ENCODE results near the gene ARHGEF1.
A peak's percentile ranks its signal among the peaks of the same experiment; 100 is the strongest.

The ARHGEF1 gene

DNA sequence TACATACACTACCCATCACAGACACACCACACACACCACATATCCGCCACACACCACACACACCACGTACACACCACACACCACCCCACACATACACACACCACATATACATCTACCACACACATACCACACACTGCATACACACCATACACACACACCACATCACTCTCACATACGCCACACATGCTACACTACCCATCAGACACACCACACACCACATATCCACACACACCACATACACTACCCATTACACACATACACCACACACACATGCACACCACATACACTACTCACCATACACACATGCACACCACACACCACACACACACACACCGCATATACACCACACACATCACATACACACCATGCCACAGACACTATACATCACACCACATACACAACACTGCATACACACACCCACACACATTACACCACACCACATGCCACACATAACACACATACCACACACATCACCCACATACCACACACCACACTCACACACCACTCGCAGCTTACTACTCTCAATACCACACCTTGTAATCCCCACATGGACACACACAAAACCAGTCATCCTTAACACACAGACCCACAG is 35.8 kb downstream of the ARHGEF1 start:
- DNase-seq (ENCODE audit: low spot score) = no peak

DNA sequence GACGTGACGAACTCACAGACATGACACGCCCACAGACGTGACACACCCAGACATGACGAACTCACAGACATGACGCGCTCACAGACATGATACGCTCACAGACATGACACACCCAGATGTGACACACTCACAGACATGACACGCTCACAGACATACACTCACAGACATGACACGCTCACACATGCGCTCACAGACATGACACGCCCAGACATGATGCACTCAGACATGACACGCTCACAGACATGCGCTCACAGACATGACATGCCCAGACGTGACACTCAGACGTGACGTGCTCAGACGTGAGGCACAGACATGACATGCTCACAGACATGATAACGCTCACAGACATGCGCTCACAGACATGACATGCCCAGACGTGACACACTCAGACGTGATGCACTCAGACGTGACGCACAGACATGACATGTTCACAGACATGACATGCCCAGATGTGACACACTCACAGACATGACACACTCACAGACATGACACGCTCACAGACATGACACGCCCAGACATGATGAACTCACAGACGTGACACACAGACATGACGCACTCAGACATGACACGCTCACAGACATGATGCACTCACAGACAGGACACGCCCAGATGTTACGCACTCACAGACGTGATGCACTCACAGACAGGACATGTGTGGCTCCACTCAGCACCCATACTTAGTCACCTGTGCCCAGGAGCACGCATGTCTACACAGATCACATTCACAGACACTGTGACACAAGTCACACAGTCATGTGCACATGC is 37.1 kb downstream of the ARHGEF1 start:
- DNase-seq (ENCODE audit: low spot score) = no peak

DNA sequence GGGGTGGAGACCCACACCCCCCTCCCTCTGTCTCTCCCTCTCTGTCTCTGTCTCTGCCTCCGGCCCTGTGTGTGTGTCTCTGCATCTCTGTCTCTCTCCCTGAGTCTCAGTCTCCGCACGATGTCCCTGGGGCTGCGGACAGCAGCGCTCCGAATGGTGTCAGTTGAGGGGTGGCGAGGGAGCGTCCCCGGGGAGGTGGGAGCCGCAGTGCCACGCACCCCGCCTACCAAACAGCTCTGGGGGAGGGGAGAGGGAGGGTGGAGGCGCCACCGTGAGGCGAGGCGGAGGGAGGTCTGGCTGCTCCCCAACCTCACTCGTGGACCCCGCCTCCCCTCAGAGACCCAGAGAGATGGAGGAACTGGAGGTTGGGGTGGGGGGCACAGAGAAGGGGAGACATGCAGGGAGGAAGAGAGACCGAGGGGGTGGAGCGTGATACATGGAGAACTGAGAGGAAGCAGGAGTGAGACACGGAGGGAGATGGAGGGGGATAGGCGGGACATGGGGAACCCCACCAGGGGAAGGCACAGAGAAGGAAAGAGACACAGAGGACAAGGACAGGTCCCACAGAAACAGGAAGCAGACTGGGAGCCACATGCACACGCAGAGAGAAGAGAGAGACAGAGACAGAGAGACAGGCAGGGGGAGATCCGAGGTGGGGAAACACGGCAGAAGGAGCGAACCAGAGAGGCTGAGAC is 38.0 kb downstream of the ARHGEF1 start:
- no peak for DNase-seq (ENCODE audit: low spot score)

DNA sequence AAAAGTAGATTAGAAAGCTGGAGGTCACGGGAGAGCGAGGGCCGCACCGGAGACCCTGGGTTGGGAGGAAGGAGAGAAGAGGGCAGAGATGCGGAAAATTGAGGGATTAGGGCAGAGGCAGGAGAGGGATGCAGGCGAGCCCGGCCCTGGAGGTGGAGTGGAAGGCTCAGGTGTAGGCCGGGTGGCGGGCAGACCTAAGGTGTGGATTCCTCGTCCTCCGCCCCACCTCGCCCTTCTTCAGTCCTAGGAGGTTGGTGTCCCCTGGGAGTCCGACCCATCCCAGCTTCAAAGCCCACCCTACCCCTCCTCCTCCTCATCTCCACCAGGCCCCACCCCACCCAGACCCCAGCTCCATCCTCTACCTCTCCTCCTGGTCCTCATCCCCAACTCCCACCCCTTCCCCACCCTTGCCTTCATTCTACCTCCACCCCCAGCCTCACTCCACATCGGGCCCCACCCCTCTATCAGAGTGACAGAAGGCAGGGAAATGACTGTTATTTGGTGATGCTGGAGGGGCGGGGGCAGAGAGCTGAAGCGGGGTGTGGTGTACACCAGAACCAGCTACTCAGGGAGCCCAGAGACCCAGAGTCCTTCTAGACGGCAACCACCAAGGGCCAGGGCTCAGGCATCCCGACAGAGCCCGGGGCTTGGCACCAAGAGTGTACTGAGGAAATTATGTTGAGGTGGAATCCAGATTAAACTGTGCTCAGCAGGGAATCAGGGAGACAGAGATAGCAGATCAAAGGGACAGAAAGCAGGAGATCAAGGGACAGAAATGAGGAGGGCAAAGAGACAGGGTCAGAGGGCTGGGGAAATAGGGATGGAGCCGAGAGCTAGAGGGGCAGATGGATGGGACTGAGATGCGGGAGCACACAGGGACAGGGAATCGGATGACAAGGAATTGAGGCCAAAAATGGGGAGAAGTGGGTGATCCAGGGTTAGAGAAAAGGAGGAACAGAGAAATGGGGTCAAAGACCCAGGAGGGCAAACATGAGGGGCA is 38.9 kb downstream of the ARHGEF1 start:
- no peak for DNase-seq (ENCODE audit: low spot score)

DNA sequence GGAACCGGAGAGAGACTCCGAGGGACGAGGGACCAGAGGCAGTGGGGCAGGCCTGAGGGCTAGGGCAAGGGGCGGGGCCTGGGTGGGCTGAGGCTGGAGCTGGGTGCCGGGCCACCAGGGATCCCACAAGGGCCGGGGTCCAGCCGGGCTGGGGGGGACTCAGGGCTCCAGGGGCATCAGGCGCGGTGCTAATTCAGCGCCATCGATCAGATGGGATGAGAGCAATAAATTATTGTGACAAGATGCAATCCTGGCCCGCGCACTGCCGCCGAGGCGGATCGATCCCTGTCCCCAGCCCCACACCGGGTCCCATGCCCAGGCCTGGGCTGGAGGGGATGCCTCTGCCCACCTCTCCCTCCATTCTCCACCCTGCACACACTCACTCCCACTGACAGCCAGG is 39.6 kb downstream of the ARHGEF1 start:
- no peak for DNase-seq (ENCODE audit: low spot score)

DNA sequence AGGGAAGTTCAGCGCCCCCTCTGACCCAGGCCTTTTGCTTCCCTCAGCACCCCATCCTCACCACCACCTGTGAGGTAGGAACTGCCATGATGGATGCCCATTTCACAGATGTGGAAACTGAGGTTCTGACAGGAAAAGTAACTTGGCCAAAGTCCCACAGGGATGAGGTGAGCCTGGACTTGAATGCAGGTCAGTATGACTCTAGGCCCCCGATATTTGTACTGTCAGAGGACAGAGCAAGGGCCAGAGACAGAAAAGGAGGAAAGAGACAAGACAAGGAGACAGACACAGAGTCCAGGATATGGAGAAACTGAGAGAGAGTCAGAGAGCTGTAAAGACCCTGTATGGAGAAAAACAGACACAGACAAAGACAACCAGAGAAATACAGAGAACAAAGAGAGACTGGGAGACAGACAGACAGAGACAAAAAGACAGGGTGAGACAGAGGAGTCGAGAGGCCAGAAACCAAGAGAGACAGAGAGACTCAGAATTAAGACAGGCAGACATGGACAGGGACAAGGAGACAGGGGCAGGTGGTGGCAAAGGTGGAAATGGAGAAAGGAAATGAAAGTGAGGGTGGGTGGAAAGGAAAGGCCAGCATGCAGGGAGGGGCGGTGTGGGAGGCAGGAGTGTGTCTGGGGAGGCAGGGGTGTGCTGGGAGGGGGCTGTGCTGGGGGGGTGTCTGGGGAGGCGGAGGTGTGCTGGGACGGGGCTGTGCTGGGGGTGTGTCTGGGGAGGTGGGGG is 40.2 kb downstream of the ARHGEF1 start:
- DNase-seq (ENCODE audit: low spot score) = no peak

DNA sequence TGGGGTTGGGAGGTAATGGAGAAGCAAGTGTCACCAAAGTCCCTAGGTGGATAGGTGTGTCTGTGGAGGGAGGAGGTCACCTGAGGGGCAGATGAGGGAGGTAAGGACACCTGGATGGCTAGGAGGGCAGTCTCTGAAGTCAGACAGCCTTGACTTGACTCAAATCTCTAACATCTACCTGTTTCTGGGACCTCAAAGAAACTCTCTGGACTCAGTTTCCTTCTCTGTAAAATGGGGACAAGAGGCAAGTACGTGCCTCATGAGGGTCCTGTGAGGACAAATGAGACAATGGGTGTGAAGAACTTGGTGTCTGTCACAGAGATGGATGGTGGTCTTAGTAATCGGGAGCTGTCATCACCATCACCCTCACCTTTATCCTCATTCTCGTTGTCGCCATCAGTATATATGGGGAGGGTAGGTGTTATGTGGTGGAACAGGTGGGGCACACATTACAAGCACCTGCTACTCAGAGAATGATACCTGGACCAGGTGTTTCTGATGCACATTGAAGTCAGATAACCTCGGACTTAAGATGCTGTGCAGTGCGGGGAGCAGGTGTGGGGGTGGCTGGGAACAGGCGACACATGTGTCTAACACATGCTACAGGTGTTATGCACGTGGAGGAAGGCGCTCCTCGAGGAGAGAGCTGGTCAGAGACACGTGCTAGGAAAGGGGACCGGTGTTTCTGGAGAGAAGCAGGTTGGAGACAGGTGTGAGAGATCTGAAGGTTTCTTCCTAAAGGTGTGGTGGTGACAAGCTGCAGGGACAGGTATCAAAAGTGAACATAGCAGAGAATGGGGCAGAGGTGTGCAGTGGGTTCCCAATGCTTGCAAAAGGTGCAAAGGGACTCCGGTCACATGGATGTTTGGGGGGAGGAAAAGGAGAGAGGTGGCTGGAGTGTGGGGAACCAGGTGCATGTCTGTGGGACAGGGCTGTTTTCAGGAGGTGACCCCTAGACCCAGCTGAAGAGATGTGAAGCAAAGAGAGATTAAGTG is 41.5 kb downstream of the ARHGEF1 start:
- DNase-seq (ENCODE audit: low spot score) = no peak

DNA sequence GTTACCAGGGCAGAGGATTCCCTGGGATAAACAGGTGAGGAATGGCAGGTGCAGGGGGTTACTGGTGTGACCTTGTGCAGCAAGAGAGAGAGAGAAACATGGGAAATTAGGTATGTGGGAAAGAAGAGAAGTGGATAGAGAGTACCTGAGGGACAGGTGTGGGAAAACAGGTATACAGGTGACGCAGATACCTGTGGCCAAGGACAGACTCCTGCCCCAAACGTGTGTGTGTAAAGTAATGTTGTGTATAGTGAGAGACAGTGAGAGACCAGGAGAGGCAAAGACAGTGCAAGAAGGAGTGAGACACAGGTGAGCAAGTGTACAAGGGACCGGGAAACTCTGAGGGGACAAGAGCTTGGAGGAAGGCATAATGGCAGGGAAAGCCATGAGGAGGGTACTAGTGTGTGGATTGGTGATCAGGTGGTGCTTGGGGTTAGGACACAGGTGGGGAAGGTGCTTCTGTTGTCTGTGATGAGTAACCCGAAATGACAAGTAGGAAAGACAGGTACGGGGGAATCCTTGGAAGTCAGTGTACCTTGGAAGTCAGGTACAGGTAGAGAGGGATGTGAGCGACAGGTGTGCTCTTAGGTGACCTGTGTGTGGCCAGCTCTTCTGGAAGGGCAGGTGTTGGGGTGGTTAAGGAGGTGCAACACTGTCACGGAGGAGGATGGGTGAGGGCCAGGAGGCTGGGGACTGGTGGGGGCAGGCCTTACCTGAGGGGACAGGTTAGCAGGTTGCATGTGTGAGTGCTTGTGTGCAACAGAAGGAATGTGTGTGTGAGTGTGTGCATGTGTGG is 42.4 kb downstream of the ARHGEF1 start:
- no peak for DNase-seq (ENCODE audit: low spot score)

DNA sequence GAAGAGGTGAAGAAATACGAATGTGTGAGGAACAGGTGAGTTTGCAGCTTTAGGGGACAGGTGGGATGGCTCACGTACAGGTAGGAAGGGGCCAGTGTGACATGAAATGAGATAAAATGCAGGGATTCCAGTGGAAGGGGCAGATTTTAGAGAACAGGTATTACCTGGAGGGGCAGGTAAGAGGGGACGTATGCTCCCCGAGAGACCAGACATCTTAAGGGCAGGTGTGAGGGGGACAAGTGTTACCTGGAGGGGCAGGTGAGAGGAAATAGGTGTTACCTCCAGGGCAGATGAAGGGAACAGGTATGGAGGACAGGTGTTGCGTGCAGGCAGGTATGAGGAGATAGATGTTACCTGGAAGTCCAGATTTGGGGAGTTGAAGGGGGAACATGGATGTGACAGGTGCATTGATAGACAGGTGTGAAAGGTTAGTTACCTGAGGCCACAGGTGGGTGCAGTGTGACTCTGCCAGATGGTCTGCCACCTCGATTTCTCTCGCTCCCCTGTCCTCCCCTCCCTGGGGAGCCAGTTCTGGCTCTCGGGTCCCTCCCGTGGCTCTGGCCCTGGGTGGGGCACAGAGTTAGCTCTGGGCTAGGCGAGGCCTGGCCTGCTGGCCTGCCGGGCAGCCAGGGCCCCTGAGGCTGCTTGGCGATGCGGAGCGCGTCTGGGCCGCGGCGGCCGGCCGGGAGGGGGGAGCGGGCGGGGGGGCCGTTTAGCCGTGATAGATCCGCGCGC is 43.2 kb downstream of the ARHGEF1 start:
- DNase-seq (ENCODE audit: low spot score) = no peak

DNA sequence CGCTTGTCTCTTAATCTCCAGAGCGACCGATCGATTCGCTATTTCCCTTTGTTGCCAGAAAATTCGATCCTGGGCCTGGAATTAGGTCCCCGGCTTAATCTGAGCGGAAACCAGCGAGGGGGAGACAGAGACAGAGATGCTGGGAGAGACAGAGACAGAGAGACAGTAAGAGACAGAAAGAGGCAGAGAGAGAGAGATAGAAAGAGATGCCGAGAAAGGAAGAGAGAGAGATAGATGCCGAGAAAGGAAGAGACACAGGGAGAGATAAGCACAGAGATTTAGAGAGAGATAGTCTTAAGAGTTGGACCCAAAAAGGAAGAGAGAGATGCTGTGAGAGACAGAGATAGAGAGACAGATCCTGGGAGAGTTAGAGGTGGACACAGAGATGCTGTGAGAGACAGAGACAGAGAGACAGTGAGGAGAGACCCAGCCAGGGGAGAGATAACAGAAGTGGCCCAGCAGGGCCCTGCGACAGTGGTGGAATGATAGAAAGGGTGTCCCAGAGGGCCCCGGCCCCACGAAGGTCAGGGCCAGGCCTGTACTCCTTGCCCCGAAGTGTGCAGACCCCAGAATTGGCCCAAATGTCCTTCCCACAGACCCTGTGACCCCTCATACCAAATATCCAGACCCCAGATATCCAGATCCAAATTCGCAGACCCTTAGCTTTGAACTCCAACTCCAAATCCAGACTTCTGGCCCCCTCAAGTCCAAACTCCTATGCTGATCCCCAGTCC is 43.9 kb downstream of the ARHGEF1 start:
- no peak for DNase-seq (ENCODE audit: low spot score)

DNA sequence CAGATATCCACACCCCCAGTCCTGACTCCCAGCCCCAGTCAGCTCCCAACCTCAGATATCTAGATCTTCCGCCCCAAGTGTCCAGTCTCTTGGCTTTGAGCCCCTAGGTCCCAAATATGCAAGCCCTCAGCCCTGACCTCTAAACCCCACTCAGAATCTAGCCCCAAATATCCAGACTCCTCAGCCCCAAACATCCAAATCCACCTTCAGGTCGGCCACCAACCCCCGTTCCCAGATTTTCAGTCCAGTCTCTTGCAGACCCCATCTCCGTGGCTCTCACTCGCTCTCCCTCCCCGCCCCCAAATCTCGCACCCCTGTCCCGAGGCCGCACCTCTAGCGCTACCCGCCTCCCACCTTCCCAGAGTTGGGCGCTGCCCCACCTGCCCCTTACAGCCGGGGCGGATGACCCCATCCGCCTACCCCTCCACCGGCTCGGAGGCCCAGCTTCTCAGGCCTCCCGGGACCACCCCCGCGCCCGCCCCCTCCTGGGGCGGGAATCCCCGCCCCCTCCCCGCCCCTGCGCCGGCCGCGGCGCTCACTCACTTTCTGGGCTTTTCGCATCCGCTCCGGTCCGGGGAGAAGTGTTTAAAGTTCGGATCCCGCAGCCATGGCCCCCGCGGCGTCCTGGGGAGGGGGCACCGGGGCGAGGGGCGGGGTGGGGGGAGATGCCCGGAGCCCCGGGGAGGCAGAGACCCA is 44.7 kb downstream of the ARHGEF1 start:
- DNase-seq (ENCODE audit: low spot score) = peak; percentile 68

DNA sequence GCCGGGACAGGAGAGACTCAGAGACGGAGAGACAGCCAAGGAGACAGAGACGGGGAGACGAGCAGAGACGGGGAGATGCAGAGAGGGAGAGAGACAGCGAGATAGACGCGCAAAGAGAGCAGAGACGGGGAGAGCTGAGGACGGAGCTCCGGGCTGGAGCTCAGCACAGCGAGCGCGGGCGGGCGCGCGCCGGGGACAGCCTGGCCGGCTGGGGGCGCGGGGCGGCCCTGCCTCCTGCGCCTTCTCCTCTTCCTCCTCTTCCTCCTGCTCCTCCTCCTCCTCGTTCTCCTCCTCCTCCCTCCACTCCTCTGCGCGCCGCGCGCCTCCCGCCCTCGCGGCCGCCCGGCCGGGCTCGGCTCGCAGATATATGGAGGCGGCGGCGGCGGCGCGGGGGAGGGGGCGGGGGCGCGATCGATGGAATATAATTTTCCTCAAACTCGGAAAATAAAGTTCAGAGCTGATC is 45.3 kb downstream of the ARHGEF1 start, which contains the start of gene ERFL:
Gene ERFL (minus strand): TSS at position 229 of the 463 bp plus-strand sequence. CDS start 15,530 bp downstream, outside the sequence.
- no peak for DNase-seq (ENCODE audit: low spot score)

DNA sequence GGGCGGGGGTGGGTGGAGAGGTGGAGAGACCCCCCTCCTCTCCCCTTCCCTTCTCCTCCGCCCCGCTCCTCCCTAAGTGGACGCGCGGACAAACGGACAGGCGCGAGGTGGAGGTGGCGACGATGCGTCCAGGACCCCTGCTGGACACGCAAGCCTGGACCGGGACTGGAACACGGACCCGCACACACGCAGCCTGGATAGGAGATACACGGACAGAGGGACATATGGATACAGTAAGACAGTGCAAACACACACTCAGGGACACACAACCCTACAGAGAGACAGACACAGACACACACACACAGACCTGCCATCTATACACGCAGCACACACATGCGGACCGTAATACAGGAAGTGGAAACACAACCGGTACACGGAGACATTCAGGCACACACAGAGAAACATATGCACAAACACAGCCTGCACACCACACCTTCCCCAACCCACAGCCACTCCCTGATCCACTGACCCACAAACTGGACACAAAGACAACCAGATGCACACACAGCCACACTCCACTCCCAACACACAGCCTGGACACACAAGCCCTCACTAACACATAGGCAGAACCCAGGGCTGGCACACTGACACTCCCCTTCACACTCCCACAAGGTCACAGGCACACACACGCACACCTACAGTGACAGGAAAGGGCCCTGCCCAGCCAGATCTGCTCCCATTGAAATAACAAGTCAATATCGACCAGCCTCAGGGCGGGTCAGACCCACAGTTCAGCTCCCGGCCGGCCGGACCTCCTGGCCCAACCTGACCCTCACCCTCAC is 46.0 kb downstream of the ARHGEF1 start:
- DNase-seq (ENCODE audit: low spot score) = peak; percentile 55

DNA sequence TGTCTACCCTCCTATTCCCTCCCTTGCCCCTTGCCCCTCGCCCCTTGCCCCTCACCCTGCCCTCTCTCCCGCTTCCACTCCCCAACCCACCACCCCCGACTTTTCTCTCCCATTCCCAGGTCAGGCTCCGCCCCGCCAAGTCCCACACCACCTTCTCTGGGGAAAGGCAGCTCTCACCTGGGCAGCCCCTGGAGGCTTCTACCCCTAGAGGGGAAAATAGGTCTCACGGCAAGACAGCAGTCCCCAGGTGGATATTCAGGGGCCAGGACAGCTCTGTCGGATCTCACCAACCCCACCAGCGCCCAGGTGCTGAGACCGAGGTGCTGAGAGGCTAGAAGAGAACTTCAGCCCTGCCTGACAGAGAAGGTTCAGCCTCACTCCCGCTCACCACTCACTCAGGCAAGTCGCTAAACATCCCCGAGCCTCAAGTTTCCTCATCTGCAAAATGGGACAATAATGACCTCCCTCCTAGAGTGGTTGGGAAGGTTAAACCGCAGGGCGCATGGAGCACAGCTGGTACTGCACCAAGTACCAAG is 46.6 kb downstream of the ARHGEF1 start:
- DNase-seq (ENCODE audit: low spot score) = no peak

DNA sequence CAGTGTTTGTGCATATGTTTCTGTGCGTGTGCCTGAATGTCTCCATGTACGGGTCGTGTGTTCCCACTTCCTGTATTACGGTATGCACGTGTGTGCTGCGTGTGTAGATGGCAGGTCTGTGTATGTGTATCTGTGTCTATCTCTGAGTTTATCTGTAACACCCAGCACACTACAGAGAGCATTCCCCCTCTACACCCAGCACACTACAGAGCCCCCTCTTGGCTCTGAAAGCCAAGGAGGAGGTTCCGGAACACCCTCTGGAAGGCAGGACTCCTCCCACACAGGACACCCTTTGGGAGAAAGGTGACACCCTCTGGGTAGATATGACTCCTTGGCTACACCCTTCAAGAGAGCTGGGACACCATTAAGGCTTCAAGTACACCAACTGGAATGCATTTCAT is 47.3 kb downstream of the ARHGEF1 start:
- DNase-seq (ENCODE audit: low spot score) = no peak
